NCI-H345 treated with DMSO at 0.1 percent for 48 hours (cell line): ENCODE data around the gene SCARB2.

ENCODE experiments used
- DNase-seq: peaks from one replicate; lab custom pipeline; 2025; ENCODE audit not compliant: unreplicated experiment; lab: John Stamatoyannopoulos, UW

Gene SCARB2

GRCh38 chr4:76155979-76156378 lies 57.6 kb downstream of the SCARB2 start:
- no peak for DNase-seq

DNA sequence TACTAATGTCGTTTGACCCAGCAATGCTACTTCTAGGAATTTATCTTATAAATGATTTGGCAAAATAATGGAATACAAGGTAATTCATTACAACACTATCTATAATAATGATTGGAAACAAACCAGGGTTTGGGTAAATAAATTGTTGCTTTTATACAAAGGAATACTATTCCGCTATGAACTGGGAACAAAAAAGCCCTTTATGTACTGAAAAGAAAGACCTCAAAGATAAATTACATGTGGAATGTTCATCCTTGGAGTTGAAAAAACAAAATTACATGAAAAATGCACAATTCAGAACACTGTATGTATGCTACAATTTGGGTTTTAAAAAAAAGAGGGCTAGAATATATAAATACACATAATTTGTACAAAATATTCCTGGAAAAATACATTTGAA lies 60.3 kb downstream of the SCARB2 start:
- DNase-seq, result no peak

DNA sequence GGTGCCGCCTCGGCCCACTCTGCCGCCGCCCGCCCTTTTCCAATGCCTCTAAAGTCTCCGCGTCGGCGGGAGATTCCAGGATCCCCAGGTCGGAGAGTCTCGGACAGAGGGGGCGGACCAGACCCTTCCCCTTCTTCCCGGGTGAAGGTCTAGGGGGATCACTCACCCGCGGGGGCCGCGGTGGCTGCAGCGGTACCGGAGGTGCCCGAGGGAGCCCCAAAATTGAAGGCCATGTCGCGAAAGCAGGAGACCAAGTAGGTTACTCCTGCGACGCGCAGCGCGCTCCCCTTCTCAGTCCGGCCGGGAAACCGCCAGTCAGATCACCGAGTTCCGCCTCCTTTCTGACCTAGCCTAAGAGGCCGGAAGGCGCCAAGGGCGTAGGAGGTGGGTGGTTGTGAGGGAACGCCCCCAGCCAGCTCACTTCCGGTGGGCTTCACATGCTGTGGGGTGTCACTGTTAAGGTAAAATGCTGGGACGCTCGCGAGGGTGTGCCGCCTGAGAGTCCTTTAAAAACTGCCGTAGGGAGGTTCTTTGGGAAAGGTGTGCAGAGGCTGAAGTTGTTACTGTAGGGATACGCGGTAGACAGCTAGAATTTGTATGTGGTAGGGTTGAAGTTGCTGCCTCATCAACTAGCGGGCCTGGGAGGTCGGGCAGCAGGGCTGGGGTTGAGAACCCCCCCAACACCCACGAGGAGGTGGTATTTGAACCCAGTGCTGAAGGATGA lies 65.3 kb downstream of the SCARB2 start, which contains the start of gene NUP54:
TSS of gene NUP54 (minus strand) at position 256 of the 724 bp plus-strand sequence. CDS start at position 233, 23 bp downstream.
- DNase-seq, result peak; percentile 65

DNA sequence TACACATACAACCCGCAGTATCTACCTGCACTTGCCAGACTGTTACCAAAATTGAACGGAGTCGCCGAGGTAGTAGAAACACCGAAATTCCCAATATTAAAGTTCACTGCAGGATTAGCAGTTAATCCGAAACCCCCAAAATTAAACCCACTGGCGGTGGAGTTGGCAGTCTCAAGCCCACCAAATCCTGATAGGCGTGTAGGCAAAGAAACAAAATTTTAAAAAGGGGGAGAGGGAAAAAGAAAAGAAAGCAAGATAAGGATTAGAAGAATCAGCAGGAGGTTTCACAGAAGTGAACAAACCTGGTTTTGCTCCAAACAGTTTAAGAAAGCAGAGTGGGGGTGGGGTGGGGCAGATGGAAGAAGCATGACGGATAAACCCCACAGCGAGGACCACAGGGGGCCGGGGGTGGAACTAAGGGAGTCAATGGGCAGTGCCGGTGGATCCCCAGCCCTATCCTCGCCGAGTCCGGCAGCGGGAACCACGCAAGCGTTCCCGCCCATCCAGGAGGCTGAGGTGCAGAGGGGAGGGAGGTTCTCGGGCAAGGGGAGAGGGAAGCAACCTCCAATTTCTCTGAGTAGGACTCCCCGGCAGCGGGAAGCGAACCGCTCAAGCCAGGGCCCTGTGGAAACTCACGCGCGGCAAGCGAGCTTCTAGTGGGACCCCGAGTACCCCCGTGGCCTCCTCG lies 66.0 kb downstream of the SCARB2 start:
- peak; percentile 49 for DNase-seq

DNA sequence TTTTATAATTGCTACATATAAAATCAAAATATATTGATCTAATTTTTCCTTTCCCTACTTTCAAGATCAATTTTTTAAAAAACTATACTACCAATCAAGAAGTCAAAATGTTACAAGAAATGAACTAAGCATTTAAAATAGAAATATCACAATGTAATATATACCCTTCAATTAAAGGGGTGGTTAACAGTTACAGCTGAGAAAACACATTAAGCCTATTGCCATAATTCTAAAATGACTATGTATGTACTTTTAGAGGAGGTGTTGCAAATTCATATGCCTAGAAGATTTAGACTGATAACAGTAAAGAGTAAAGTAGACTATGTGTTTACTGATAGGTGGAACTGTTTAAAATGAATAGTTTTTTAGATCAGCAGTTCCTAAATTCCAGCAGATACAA lies 69.1 kb downstream of the SCARB2 start:
- DNase-seq, result no peak

- no peak for DNase-seq
These were observed 72.4 kb downstream of the SCARB2 start for GRCh38 chr4:76141241-76141640.

GRCh38 chr4:76127754-76128153 lies 85.9 kb downstream of the SCARB2 start:
- no peak for DNase-seq

- DNase-seq, result no peak
These were observed 87.8 kb downstream of the SCARB2 start for GRCh38 chr4:76125816-76126215.

DNA sequence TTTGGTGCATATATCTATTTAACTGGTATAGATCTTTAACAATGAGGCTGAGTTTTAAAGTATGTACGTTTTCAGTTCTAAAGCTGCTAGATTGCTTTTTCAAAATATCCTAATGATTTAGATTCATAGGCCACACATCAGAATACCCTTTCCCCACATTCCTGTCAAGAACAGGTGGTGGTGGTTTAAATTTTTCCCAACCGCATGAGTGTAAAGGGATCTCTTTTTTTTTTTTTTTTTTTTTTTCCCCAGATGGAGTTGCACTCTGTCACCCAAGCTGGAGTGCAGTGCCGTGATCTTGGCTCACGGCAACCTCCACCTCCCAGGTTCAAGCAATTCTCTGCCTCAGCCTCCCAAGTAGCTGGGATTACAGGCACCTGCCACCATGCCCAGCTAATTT lies 93.4 kb downstream of the SCARB2 start:
- DNase-seq, result no peak

- DNase-seq, result no peak
These were observed 96.1 kb downstream of the SCARB2 start for GRCh38 chr4:76117536-76117935.

GRCh38 chr4:76116821-76117220 lies 96.8 kb downstream of the SCARB2 start:
- no peak for DNase-seq
